ENCODE data around the gene CASTOR1.

GRCh38 chr22:30272781-30273601, 16.3 kb downstream of the CASTOR1 start:
- TF ChIP-seq CTCF (IDR thresholded peaks at IDR 0.05) (no peak), POLR2AphosphoS5 (IDR thresholded peaks at IDR 0.05) (no peak)

Measured in breast epithelium (tissue), 3 donors.